Uterus (tissue), 4 donors: ENCODE measurements around the gene SSNA1. TPM values are rescaled to one million over a fixed set of nuclear protein-coding genes. Genes with fewer than 3 reads are reported as not detected.

Source experiments
- DNase-seq, 2 donors: peaks; one replicate each; pipeline ENCODE4 v3.0.0-alpha.2; 2019 to 2020
- H3K27ac ChIP-seq, 2 donors: fragments of 200-600 bp; sonication (generic); 1 replicate in 1 of 2; 2 replicates in 1 of 2; pipeline ENCODE4 v1.5.1; 2016 to 2018
- H3K27me3 ChIP-seq, 2 donors: fragments of 200-600 bp; sonication (generic); one replicate each; pipeline ENCODE4 v1.5.1; 2018 to 2019; ENCODE audit warnings: control low read depth in 1 of 2
- H3K36me3 ChIP-seq, 2 donors: fragments of 200-600 bp; sonication (generic); one replicate each; pipeline ENCODE4 v1.5.1; 2019; ENCODE audit warnings: control low read depth in 1 of 2
- H3K4me1 ChIP-seq, 2 donors: fragments of 200-600 bp; sonication (generic); one replicate each; pipeline ENCODE4 v1.5.1; 2018 to 2019; ENCODE audit warnings: control low read depth in 1 of 2
- H3K4me3 ChIP-seq, 2 donors: fragments of 200-600 bp; sonication (generic); 1 replicate in 1 of 2; 2 replicates in 1 of 2; pipeline ENCODE4 v1.5.1; 2018 to 2019; ENCODE audit warnings: mild to moderate bottlenecking in 1 of 2
- H3K9me3 ChIP-seq, 2 donors: fragments of 200-600 bp; sonication (generic); one replicate each; pipeline ENCODE4 v1.5.1; 2019; ENCODE audit warnings: control low read depth in 1 of 2
- POLR2A ChIP-seq, 2 donors: fragments of 450-650 bp; IDR thresholded peaks; one replicate each; pipeline ENCODE4 v1.6.1; 2016; ENCODE audit warnings: antibody characterized with exemption in 2 of 2, mild to moderate bottlenecking in 1 of 2, moderate library complexity in 1 of 2
- intact Hi-C: fragments of 100-400 bp; cut with DNase I; formaldehyde crosslinking; loops from one replicate; pipeline ENCODE4 v1.15.1; 2023; ENCODE audit warnings: low total_unique reads
- total RNA-seq, 4 donors: library from RNA; depleted of rRNA in 3 of 4; stranded (reverse); fragments of >200 nt in 3 of 4; gene quantifications; one replicate each; pipeline versions ENCODE4 v1.1.0 to v1.2.4, GENCODE V29; 2014 to 2023
- TF ChIP-seq, protein P1 (sequence below), 4 experiments: fragments of 200-600 bp in 2 of 4; fragments of 450-650 bp in 2 of 4; sonication (generic) in 2 of 4; IDR thresholded peaks; one replicate each; pipeline ENCODE4 v1.5.1; 2016 to 2019; ENCODE audit warnings: antibody characterized with exemption in 4 of 4, mild to moderate bottlenecking in 2 of 4, moderate library complexity in 1 of 4
- donor health status: DM: yes; HTN: yes; CAD: no.

Gene SSNA1
- total RNA-seq, 4 donors from 2014 or later = 17.1 to 47.1 (median 40.6) TPM

DNA sequence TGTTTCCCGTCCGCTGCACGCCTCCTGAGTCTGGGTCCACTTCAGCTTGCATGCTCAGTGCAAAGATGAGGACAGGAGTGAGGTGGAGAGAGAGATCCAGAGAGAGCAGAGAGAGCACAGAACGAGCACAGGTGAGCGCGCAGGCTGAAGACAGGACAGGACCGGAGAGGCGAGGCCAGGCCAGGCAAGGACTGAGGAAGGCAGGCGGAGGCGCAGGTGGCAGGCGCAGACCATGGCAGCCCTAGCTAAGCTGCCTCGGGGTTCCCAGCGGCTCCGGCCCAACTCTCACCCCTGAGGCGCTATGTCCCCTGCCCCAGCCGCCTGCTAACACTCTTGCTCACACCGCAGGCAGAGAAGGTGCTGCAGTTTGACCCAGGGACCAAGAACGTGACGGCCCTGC is 39.8 kb upstream of the SSNA1 start:
- H3K4me3 ChIP-seq = no peak overlapping the region
- H3K27ac ChIP-seq = no peak overlapping the region
- intact Hi-C loops = no loop called here
- no peak for DNase-seq
- peaks cover 0 to 7% of the 10 kb centered on the region in 2 donors for H3K27me3 ChIP-seq
- H3K36me3 ChIP-seq = no peaks in the 10 kb centered on the region
- no peak for TF ChIP-seq POLR2A (IDR thresholded peaks at IDR 0.05)
- TF ChIP-seq, protein P1, sequence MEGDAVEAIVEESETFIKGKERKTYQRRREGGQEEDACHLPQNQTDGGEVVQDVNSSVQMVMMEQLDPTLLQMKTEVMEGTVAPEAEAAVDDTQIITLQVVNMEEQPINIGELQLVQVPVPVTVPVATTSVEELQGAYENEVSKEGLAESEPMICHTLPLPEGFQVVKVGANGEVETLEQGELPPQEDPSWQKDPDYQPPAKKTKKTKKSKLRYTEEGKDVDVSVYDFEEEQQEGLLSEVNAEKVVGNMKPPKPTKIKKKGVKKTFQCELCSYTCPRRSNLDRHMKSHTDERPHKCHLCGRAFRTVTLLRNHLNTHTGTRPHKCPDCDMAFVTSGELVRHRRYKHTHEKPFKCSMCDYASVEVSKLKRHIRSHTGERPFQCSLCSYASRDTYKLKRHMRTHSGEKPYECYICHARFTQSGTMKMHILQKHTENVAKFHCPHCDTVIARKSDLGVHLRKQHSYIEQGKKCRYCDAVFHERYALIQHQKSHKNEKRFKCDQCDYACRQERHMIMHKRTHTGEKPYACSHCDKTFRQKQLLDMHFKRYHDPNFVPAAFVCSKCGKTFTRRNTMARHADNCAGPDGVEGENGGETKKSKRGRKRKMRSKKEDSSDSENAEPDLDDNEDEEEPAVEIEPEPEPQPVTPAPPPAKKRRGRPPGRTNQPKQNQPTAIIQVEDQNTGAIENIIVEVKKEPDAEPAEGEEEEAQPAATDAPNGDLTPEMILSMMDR (IDR thresholded peaks at IDR 0.05) = no peak
- H3K9me3 ChIP-seq = no peaks in the 10 kb centered on the region
- no peaks in the 10 kb centered on the region for H3K4me1 ChIP-seq

DNA sequence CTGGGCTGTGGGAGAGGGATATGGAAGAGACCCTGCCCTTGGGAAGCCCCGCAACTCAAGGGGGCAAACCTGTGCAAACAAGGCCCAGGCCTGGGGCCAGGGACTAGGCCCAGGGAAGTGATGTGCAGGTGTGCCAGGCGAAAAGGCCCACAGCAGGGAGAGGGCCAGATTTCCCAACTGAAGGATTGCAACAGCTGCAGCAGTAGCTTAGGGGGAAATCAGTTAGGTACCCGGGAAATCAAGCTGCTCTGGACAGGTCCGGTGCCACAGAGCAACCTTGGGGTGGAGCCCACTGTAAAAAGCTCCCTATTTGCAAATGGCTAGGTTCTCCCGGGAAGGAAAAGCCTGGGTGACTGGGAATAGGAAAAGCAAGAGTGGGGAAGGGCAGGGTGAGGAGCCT is 39.1 kb upstream of the SSNA1 start:
- Histone ChIP-seq H3K36me3 (no peaks in the 10 kb centered on the region), H3K4me3 (no peak overlapping the region), H3K4me1 (no peaks in the 10 kb centered on the region), H3K9me3 (no peaks in the 10 kb centered on the region), H3K27me3 (peaks cover 0 to 7% of the 10 kb centered on the region in 2 donors), H3K27ac (no peak overlapping the region)
- no peak for DNase-seq
- no peak for TF ChIP-seq POLR2A (IDR thresholded peaks at IDR 0.05)
- TF ChIP-seq, protein P1 (IDR thresholded peaks at IDR 0.05) = no peak
- intact Hi-C loops = no loop called here

DNA sequence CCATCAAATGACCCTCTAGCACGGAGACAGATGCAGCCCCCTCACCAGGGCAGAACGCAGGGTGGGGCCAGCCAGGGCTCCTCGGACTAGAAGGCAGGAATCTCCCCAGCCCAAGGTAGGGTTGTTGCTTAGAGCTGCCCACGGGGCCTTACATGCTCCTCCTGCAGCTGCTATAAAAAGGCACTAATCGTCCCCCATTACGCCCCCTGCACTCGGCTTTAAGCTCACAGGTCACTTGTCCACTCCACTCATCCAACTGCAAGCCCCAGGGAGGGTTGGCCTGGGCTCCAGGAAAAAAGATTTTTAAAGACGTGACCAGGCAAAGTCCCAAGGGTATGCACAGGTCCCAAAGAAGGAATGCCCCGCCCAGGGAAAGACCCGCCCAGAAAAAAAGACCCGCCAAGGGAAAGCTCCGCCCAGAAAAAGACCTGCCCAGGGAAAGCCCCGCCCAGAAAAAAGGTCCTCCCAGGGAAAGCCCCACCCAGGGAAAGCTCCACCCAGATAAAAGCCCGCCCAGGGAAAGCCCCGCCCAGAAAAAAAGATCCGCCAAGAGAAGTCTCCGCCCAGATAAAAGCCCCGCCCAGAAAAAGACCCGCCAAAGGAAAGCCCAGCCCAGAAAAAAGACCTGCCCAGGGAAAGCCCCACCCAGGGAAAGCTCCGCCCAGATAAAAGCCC is 38.4 kb upstream of the SSNA1 start:
- intact Hi-C loops = no loop called here
- Histone ChIP-seq H3K27me3 (peaks cover 0 to 7% of the 10 kb centered on the region in 2 donors), H3K36me3 (no peaks in the 10 kb centered on the region)

DNA sequence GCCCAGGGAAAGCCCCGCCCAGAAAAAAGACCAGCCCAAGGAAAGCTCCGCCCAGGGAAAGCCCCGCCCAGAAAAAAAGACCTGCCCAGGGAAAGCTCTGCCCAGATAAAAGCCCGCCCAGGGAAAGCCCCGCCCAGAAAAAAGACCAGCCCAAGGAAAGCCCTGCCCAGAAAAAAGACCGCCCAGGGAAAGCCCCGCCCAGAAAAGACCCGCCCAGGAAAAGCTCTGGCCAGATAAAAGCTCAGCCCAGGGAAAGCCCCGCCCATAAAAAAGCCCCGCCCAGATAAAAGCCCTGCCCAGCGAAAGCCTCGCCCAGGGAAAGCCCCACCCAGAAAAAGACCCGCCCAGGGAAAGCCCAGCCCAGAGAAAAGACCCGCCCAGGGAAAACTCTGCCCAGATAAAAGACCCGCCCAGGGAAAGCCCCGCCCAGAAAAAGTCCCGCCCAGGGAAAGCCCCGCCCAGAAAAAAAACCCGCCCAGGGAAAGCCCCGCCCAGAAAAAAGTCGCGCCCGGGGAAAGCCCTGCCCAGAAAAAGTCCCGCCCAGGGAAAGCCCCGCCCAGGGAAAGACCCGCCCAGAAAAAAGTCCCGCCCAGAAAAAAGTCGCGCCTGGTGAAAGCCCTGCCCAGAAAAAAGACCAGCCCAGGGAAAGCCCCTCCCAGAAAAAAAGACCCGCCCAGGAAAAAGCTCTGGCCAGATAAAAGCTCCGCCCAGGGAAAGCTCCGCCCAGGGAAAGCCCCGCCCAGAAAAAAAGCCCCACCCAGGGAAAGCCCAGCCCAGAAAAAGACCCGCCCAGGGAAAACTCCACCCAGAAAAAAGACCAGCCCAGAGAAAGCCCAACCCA is 37.6 kb upstream of the SSNA1 start:
- Histone ChIP-seq H3K4me1 (no peaks in the 10 kb centered on the region), H3K4me3 (no peak overlapping the region), H3K27me3 (peaks cover 0 to 13% of the 10 kb centered on the region in 2 donors), H3K27ac (no peak overlapping the region), H3K9me3 (no peaks in the 10 kb centered on the region), H3K36me3 (no peaks in the 10 kb centered on the region)
- no peak for DNase-seq
- TF ChIP-seq, protein P1 (IDR thresholded peaks at IDR 0.05) = no peak
- no peak for TF ChIP-seq POLR2A (IDR thresholded peaks at IDR 0.05)
- intact Hi-C loops = no loop called here

More for the DNA sequence above, 38.4 kb upstream of the SSNA1 start:
- TF ChIP-seq, protein P1 (IDR thresholded peaks at IDR 0.05) = no peak
- no peak for TF ChIP-seq POLR2A (IDR thresholded peaks at IDR 0.05)
- H3K4me3 ChIP-seq = no peak overlapping the region
- H3K4me1 ChIP-seq = no peaks in the 10 kb centered on the region
- no peaks in the 10 kb centered on the region for H3K9me3 ChIP-seq
- DNase-seq = no peak
- H3K27ac ChIP-seq = no peak overlapping the region

DNA sequence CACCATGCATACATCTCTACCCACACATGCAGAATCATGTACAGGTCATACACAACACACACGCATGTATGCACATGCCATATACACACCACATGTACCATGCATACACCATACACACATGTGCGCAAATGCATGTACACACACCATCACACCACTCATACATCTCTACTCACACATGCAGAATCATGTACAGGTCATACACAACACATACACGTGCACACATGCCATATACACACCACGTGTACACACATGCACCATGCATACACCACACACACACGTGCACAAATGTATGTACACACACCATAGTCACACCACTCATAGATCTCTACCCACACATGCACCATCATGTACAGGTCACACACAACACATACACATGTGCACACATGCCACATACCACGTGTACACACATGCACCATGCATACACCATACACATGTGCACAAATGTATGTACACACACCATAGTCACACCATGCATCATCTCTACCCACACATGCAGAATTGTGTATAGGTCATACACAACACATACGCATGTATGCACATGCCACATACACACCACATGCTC is 35.6 kb upstream of the SSNA1 start:
- Histone ChIP-seq H3K4me3 (no peak overlapping the region), H3K27me3 (peaks cover 4 to 17% of the 10 kb centered on the region in 2 donors), H3K9me3 (no peaks in the 10 kb centered on the region), H3K27ac (no peak overlapping the region), H3K36me3 (no peaks in the 10 kb centered on the region), H3K4me1 (no peaks in the 10 kb centered on the region)
- intact Hi-C loops = no loop called here
- TF ChIP-seq, protein P1 (IDR thresholded peaks at IDR 0.05) = no peak
- TF ChIP-seq POLR2A (IDR thresholded peaks at IDR 0.05) = no peak
- no peak for DNase-seq
